AG09309 (cell line): ENCODE results near the gene SLFN12L.
"Not testable (repeated sequence)": the region's sequence is repeated elsewhere in the genome, so short reads cannot be mapped to it uniquely, and the experiment has no call there.

Experiments used
- DNase-seq: peaks from one replicate; pipeline ENCODE4 v3.0.0-alpha.2; 2010; ENCODE audit warnings: low read depth
- H3K4me3 ChIP-seq: 2 replicates; pipeline ENCODE4 v1.5.1; 2011; ENCODE audit warnings: mild to moderate bottlenecking, low read depth, low read length, moderate library complexity; ENCODE audit not compliant: control insufficient read depth
- TF ChIP-seq, protein P1 (sequence below): IDR thresholded peaks from 2 replicates; pipeline ENCODE4 v1.5.1; 2011; ENCODE audit warnings: mild to moderate bottlenecking, low read depth, low read length, inconsistent platforms; ENCODE audit not compliant: insufficient read depth, control insufficient read depth; ENCODE audit errors: missing control alignments

SLFN12L gene

DNA sequence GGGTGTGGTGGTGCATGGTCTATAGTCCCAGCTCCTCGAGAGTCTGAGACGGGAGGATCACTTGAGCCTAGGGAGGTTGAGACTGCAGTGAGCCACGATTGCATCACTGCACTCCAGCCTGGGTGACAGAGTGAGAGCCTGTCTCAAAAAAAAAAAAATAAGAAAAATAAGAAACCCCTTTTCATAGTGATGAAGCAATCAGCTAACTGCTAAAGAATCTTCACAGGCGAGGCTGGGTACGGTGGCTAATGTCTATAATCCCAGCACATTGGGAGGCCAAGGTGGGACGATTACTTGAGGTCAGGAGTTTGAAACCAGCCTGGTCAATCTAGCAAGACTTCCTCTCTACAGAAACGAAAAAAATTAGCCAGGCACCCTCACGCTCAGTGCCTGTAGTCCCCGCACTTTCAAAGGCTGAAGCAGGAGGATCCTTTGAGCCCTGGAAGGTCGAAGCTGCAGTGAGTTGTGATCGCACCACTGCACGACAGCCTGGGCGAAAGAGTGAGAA, 760 bp downstream of the SLFN12L start:
- DNase-seq: no peak
- no peak overlapping the region for H3K4me3 ChIP-seq

DNA sequence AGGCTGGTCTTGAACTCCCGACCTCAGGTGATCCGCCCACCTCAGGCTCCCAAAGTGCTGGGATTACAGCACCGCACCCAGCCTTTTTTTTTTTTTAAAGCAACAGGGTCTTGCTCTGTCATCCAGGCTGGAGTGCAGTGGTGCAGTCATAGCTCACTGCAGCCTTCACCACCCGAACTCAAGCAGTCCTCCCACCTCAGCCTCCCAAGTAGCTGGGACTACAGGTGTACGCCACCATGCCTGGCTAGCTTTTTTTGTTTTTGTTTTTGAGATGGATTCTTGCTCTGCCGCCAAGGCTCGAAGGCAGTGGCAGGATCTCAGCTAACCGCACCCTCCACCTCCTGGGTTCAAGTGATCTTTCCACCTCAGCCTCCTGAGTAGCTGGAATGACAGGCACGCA, 2.1 kb downstream of the SLFN12L start:
- H3K4me3 ChIP-seq: not testable (repeated sequence)

More for the DNA sequence above, 760 bp downstream of the SLFN12L start:
- TF ChIP-seq, protein P1, sequence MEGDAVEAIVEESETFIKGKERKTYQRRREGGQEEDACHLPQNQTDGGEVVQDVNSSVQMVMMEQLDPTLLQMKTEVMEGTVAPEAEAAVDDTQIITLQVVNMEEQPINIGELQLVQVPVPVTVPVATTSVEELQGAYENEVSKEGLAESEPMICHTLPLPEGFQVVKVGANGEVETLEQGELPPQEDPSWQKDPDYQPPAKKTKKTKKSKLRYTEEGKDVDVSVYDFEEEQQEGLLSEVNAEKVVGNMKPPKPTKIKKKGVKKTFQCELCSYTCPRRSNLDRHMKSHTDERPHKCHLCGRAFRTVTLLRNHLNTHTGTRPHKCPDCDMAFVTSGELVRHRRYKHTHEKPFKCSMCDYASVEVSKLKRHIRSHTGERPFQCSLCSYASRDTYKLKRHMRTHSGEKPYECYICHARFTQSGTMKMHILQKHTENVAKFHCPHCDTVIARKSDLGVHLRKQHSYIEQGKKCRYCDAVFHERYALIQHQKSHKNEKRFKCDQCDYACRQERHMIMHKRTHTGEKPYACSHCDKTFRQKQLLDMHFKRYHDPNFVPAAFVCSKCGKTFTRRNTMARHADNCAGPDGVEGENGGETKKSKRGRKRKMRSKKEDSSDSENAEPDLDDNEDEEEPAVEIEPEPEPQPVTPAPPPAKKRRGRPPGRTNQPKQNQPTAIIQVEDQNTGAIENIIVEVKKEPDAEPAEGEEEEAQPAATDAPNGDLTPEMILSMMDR: no peak

DNA sequence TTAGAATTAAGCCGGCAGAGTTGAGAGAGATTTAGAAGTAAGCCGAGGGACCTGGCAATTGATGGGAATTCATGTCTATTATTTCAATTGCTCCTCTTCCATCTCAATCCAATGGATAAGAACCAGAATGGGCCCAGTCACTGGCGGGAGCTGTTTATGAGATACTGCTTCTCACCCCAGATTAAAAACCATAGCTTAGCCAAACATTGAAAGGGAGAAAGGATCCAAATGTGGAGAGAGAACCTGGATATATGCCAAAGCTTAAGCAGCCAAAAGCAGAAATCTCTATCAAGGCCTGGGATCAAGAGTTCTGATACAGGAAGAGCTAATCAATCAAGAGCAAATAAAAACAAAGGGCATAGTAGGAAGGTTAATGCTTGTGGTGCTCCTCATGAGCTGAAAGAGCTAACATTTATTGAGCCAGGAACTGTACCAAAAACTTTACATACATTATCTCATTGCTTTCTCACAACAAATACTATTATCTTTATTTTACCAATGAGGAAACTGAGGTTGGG, 2.8 kb downstream of the SLFN12L start:
- no peak overlapping the region for H3K4me3 ChIP-seq
- TF ChIP-seq, protein P1: no peak
- no peak for DNase-seq

More for the DNA sequence above, 2.1 kb downstream of the SLFN12L start:
- not testable (repeated sequence) for DNase-seq

DNA sequence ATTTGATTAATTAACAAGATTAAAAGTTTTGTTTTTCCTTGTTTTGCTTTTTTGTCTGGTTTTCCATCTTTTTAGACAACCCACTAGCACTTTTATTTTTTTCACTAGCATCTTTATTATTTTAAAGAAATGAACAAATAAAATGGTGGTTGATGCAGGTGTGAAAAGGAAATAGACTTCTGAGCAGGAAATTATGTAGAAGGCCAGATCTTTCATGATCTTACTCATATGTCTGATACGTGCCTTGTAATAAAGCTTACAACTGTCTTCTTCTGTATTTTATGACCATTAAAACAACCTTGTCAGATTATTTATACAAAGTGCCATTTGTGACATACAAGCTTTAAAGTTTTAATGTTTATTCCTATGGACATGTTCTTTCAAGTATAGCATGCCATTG, 6.3 kb downstream of the SLFN12L start:
- TF ChIP-seq, protein P1: no peak
- no peak overlapping the region for H3K4me3 ChIP-seq
- no peak for DNase-seq

DNA sequence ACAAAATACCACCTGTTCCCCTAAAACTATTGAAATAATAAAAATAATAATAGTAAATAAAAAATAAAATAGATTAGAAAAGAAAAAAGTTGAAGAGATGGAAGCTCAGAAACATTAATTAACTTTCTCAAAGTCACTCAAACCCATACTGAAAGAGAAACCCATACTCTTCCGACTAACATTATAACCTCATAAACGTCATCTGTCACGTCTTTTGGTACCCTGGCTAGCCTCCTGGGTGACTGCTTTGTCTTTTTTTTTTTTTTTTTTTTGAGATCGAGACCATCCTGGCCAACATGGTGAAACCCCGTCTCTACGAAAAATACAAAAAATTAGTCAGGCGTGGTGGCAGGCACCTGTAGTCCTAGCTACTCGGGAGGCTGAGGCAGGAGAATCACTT, 7.6 kb downstream of the SLFN12L start:
- TF ChIP-seq, protein P1: no peak

DNA sequence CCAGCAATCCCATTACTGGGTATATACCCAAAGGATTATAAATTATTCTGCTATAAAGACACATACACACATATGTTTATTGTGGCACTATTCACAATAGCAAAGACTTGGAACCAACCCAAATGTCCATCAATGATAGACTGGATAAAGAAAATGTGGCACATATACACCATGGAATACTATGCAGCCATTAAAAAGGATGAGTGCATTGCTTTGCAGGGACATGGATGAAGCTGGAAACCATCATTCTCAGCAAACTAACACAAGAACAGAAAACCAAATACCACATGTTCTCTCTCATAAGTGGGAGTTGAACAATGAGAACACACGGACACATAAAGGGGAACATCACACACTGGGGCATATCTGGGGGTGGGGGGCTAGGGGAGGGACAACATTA, 8.2 kb downstream of the SLFN12L start:
- H3K4me3 ChIP-seq, DNase-seq: not testable (repeated sequence)

More for the DNA sequence above, 7.6 kb downstream of the SLFN12L start:
- DNase-seq: no peak
- no peak overlapping the region for H3K4me3 ChIP-seq

DNA sequence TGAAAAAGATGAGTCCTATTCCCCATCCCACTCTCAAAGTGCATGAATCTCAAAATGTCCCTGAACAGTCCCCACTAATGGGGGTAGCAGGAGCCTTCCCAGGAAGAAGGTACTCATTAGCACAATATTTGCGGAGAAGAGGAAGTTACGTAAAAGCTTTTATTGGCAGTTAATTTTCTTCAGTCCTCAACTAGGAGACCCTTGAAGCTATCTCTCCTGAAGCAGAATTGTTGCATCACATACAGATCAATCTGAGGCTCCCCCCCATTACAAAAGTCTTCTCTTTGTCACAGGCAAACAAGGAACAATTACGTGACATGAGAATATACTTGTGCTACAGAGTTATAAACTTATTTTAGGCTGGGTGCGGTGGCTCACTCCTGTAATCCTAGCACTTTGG, 14.2 kb downstream of the SLFN12L start:
- H3K4me3 ChIP-seq: no peak overlapping the region
- no peak for DNase-seq
- TF ChIP-seq, protein P1: no peak

DNA sequence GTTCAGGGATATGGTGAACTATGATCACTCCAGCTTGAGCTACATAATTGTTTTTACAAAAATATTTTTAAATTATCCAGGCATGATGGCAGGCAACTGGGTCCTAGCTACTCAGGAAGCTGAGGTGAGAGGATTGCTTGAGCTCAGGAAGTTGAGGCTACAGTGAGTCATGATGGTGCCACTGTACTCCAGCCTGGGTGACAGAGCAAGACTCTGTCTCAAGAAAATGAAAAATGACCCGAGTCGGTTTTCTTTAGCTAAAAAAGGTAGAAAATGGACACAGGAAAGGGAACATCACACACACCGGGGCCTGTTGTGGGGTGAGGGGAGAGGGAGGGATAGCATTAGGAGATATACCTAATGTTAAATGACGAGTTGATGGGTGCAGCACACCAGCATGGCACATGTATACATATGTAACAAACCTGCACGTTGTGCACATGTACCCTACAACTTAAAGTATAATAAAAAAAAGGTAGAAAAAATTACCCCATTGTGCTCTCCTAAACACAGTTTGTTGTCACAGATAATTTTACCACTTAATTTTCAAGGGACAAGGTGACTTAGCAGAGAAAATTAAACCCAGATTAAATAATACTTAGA, 15.7 kb downstream of the SLFN12L start:
- H3K4me3 ChIP-seq, DNase-seq: not testable (repeated sequence)
